Hematopoietic multipotent progenitor cell treated with erythropoietin and hydrocortisone succinate and interleukin-3 and kit ligand, for 8 days (in vitro differentiated cells): Measurements from ENCODE around the gene ATF7.

Experiments used
- DNase-seq: peaks from one replicate; pipeline ENCODE4 v3.0.0-alpha.2; 2015

The ATF7 gene

GRCh38 chr12:53480491-53481442 lies 145.4 kb downstream of the ATF7 start:
- DNase-seq = no peak

- no peak for DNase-seq
These were observed 146.9 kb downstream of the ATF7 start for GRCh38 chr12:53479331-53479730.

- DNase-seq = no peak
These were observed 147.3 kb downstream of the ATF7 start for GRCh38 chr12:53478865-53479264.

GRCh38 chr12:53476769-53477209 lies 149.4 kb downstream of the ATF7 start:
- DNase-seq = peak; percentile 46

GRCh38 chr12:53474819-53475218 lies 151.4 kb downstream of the ATF7 start:
- DNase-seq = no peak

- no peak for DNase-seq
These were observed 152.1 kb downstream of the ATF7 start for GRCh38 chr12:53474077-53474476.

- no peak for DNase-seq
These were observed 154.1 kb downstream of the ATF7 start for GRCh38 chr12:53472056-53472582.

GRCh38 chr12:53468282-53468681 lies 157.9 kb downstream of the ATF7 start:
- no peak for DNase-seq

- no peak for DNase-seq
These were observed 158.3 kb downstream of the ATF7 start for GRCh38 chr12:53467880-53468279.

GRCh38 chr12:53467082-53467481 lies 159.1 kb downstream of the ATF7 start:
- DNase-seq = no peak

GRCh38 chr12:53466640-53467039 lies 159.5 kb downstream of the ATF7 start:
- DNase-seq = no peak

- no peak for DNase-seq
These were observed 160.5 kb downstream of the ATF7 start for GRCh38 chr12:53465679-53466078.

- no peak for DNase-seq
These were observed 161.3 kb downstream of the ATF7 start for GRCh38 chr12:53464685-53465418.

GRCh38 chr12:53463802-53464560 lies 162.2 kb downstream of the ATF7 start:
- no peak for DNase-seq

GRCh38 chr12:53462935-53463334 lies 163.2 kb downstream of the ATF7 start:
- DNase-seq = no peak

GRCh38 chr12:53461591-53461990 lies 164.6 kb downstream of the ATF7 start:
- no peak for DNase-seq

GRCh38 chr12:53461059-53461458 lies 165.1 kb downstream of the ATF7 start:
- DNase-seq = no peak

GRCh38 chr12:53459097-53459496 lies 167.1 kb downstream of the ATF7 start:
- DNase-seq = no peak
